Right lobe of liver (tissue), 6 donors: Measurements from ENCODE around the gene BRSK2. TPM values are rescaled to one million over a fixed set of nuclear protein-coding genes. Genes with fewer than 3 reads are reported as not detected.

Experiments
- ATAC-seq, 4 donors: fragments of 200-7000 bp; cut with Tn5 transposase; one replicate each; pipeline ENCODE4 v1.9.1; 2020; ENCODE audit warnings: mild to moderate bottlenecking in 4 of 4, moderate library complexity in 4 of 4
- DNase-seq, 3 donors: peaks; one replicate each; pipeline ENCODE4 v3.0.0-alpha.2; 2020
- H3K27ac ChIP-seq, 3 donors: fragments of 200-600 bp; one replicate each; pipeline ENCODE4 v1.8.0; 2022
- H3K27me3 ChIP-seq, 2 donors: fragments of 200-600 bp; one replicate each; pipeline ENCODE4 v1.8.0; 2022
- H3K36me3 ChIP-seq, 4 donors: fragments of 200-600 bp; sonication (generic) in 1 of 4; one replicate each; pipeline versions ENCODE4 v1.5.1 to v1.8.0; 2017 to 2022; ENCODE audit warnings: control low read depth in 1 of 4
- H3K4me1 ChIP-seq, 4 donors: fragments of 200-600 bp; sonication (generic) in 1 of 4; one replicate each; pipeline versions ENCODE4 v1.5.1 to v1.8.0; 2017 to 2022; ENCODE audit warnings: control low read depth in 1 of 4
- H3K4me3 ChIP-seq, 3 donors: fragments of 200-600 bp; one replicate each; pipeline ENCODE4 v1.8.0; 2022
- H3K9me3 ChIP-seq, 4 donors: fragments of 200-600 bp; sonication (generic) in 1 of 4; one replicate each; pipeline versions ENCODE4 v1.5.1 to v1.8.0; 2017 to 2022; ENCODE audit warnings: control low read depth in 1 of 4
- CTCF ChIP-seq, 4 donors: fragments of 200-600 bp in 3 of 4; fragments of 450-650 bp in 1 of 4; IDR thresholded peaks; one replicate each; pipeline versions ENCODE4 v1.5.1 to v1.8.0; 2016 to 2022; ENCODE audit warnings: antibody characterized with exemption in 4 of 4, mild to moderate bottlenecking in 2 of 4
- POLR2A ChIP-seq: fragments of 450-650 bp; IDR thresholded peaks from one replicate; pipeline ENCODE4 v1.6.1; 2017; ENCODE audit warnings: antibody characterized with exemption, mild to moderate bottlenecking
- WGBS: methylation state at CpG from one replicate; pipeline ENCODE4 v1.1.6; 2018; ENCODE audit warnings: low coverage, low lambda C conversion rate; ENCODE audit not compliant: insufficient coverage; ENCODE audit errors: missing lambda C conversion rate; 5-methylcytosine and 5-hydroxymethylcytosine counted together
- intact Hi-C, 2 donors: fragments of 100-400 bp; cut with DNase I; formaldehyde crosslinking; loops; one replicate each; pipeline versions ENCODE4 v1.11.2 to v1.14.1; 2022
- total RNA-seq, 6 experiments: library from RNA; depleted of rRNA in 2 of 6; stranded (reverse); fragments of >200 nt in 2 of 6; fragmentation: NEBNext Ultra II Directional in 3 of 6; extraction: Animal tissue kit (Norgen Biotek cat#: 25700) in 3 of 6; gene quantifications; one replicate each; pipeline versions ENCODE4 v1.1.0 to v1.2.4, GENCODE V29; 2016 to 2023
- donor health status: DM: no; HTN: yes; CAD: no.
- donor health status: DM: no; HTN: no; CAD: no.
- donor health status: DM: no; HTN: no; CAD: no.
- donor health status: DM: no; HTN: yes; CAD: no.
- donor health status: DM: no; HTN: yes; CAD: no.

Gene BRSK2
- total RNA-seq, 6 experiments from 2014 or later, result 0.12 to 0.49 TPM; not detected in 4

- ATAC-seq (no peak), DNase-seq (peak in 2 of 3 donors; percentile 14 to 27)
- Histone ChIP-seq H3K9me3 (no peaks in the 10 kb centered on the region), H3K36me3 (peaks cover 0 to 35% (median 9%) of the 10 kb centered on the region in 4 donors), H3K27ac (no peak overlapping the region), H3K27me3 (no peaks in the 10 kb centered on the region), H3K4me3 (no peak overlapping the region), H3K4me1 (no peaks in the 10 kb centered on the region)
- intact Hi-C loops, result no loop called here
- TF ChIP-seq POLR2A (no peak), CTCF (IDR thresholded peaks at IDR 0.05) (no peak)
- WGBS, result 52% methylated on average over 3 of the region's 9 CpGs
Measured at GRCh38 chr11:1478544-1478943, 88.8 kb downstream of the BRSK2 start.

- ATAC-seq, result no peak
- DNase-seq, result peak in 2 of 3 donors; percentile 21 to 47
- Histone ChIP-seq H3K36me3 (peaks cover 0 to 35% (median 9%) of the 10 kb centered on the region in 4 donors), H3K27me3 (no peaks in the 10 kb centered on the region), H3K4me1 (no peaks in the 10 kb centered on the region), H3K9me3 (no peaks in the 10 kb centered on the region), H3K27ac (no peak overlapping the region), H3K4me3 (no peak overlapping the region)
- intact Hi-C loops, result no loop called here
- TF ChIP-seq CTCF (IDR thresholded peaks at IDR 0.05) (no peak), POLR2A (no peak)
- WGBS, result no CpG with 5 or more reads among the region's 9 CpGs
Measured at GRCh38 chr11:1479006-1479677, 89.4 kb downstream of the BRSK2 start.

- H3K4me1 ChIP-seq, result no peaks in the 10 kb centered on the region
- no peaks in the 10 kb centered on the region for H3K27me3 ChIP-seq
- no peak overlapping the region for H3K4me3 ChIP-seq
- intact Hi-C loops, result no loop called here
- H3K27ac ChIP-seq, result no peak overlapping the region
- H3K9me3 ChIP-seq, result no peaks in the 10 kb centered on the region
- 92% methylated on average over 3 of the region's 12 CpGs for WGBS
- peak in 1 of 3 donors; percentile 13 for DNase-seq
- no peak for ATAC-seq
- H3K36me3 ChIP-seq, result peaks cover 0 to 31% (median 9%) of the 10 kb centered on the region in 4 donors
- no peak for TF ChIP-seq POLR2A
- TF ChIP-seq CTCF (IDR thresholded peaks at IDR 0.05), result no peak
Measured at GRCh38 chr11:1479678-1480118, 90.0 kb downstream of the BRSK2 start.

GRCh38 chr11:1480191-1480554 is 90.4 kb downstream of the BRSK2 start:
- no peaks in the 10 kb centered on the region for H3K4me1 ChIP-seq

More at GRCh38 chr11:1480191-1480554, 90.4 kb downstream of the BRSK2 start:
- no peak for ATAC-seq
- Histone ChIP-seq H3K27me3 (no peaks in the 10 kb centered on the region), H3K4me3 (no peak overlapping the region), H3K36me3 (peaks cover 0 to 27% (median 8%) of the 10 kb centered on the region in 4 donors), H3K9me3 (no peaks in the 10 kb centered on the region), H3K27ac (no peak overlapping the region)
- TF ChIP-seq POLR2A, result no peak
- DNase-seq, result peak in 2 of 3 donors; percentile 7 to 23
- WGBS, result no CpG with 5 or more reads among the region's 13 CpGs
- intact Hi-C loops, result no loop called here
